Fibroblast of skin of left quadriceps (primary cell): ENCODE data around the gene KCNG4.

Experiments used
- DNase-seq, 2 experiments: peaks; one replicate each; pipeline ENCODE4 v3.0.0-alpha.2; 2013; ENCODE audit warnings: low read depth in 2 of 2

Gene KCNG4

GRCh38 chr16:84182680-84183571 lies 56.9 kb downstream of the KCNG4 start:
- DNase-seq = no peak

GRCh38 chr16:84182104-84182503 lies 57.7 kb downstream of the KCNG4 start:
- DNase-seq = no peak

GRCh38 chr16:84181144-84181915 lies 58.5 kb downstream of the KCNG4 start:
- DNase-seq = no peak

DNA sequence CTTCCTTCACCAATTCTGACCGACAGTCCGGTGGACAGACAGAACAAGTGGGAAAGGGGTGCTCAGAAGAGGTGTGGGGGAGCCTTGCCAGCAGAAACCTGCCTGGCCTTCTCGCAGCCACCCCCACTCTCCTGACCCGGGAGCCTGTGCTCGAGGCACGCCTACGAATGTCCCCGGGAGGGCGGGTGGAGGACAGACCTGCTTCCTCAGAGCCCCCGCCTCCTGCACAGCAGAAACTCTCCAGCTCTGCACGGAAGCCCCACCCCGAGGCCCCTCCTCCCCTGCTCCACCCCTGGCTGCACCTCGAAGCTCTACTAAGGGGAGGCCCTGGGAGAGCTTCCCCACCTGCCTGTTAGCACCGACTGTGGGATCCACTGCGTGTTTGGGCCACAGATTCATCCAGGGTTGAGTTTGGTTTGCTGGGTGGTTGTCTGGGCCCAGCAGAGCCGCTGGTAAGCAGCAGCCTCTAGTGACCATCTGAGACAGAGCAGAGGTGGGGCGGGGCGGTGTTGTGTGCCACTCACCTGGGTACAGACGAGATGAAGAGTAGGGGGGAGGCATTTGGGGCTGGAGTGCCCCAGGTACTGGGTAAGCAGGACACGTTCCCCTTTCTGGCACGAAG lies 59.2 kb downstream of the KCNG4 start:
- no peak for DNase-seq

- DNase-seq = no peak
Measured at GRCh38 chr16:84179612-84180320, 60.0 kb downstream of the KCNG4 start.

GRCh38 chr16:84178892-84179611 lies 60.8 kb downstream of the KCNG4 start:
- no peak for DNase-seq

GRCh38 chr16:84178146-84178765 lies 61.6 kb downstream of the KCNG4 start:
- no peak for DNase-seq

DNA sequence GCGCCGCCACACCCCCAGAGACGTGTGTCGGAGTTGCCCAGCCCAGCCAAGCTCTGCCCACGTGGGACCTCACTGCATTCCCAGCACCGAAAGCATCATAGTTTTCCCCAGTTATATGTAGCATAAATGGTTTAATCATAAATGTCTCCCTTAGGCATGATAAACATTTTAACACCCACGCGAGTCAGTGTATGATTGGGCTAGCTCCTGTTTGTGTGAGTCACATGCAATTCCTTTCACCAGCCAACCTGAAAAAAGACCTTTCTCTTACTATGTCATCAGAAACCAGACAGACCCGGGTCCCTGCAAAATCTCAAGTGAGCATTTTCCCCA lies 62.1 kb downstream of the KCNG4 start:
- peak; percentile 20 to 28 for DNase-seq

DNA sequence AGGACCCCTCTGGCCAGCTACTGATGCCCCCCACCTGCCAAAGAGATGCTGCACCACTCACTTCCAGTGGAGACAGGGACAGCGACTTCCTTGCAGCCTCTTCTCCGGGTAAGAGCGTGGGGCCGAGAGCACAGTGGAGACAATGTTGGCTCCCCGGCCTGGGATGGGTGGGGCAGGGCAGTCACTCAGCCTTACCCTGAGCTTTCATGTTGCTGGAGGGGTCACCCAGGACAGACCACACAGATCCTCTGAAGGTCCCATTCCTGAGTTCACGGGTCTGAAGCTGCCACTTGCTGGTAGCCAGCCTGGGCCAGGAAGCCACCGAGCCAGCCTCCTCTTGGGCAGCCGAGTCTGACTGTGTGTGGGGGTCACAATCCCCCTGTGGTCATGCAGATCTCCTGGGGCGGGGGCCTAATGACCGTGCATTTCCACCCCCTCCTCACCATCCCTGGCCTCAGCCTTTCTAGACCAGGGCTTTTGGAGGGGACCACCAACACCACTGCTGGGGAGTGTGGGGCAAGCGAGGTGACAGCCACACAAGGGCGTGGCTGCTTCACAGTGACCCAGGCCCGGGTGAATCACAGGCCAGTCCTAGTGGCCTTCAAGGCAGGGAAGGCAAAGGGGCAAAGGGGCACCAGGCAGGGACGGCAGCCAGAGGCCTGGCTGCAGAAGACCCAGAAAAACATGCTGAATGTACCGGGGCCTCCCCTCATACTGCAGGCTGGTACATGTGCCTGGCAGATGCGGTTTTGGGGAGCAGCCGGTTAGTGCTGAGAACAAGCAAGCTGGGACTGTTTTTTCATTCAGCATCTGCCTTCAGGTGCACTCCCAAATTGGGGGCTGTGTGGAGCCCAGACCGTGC lies 63.4 kb downstream of the KCNG4 start:
- DNase-seq = no peak

GRCh38 chr16:84175350-84176081 lies 64.3 kb downstream of the KCNG4 start:
- DNase-seq = no peak

- no peak for DNase-seq
Measured at GRCh38 chr16:84174396-84174795, 65.4 kb downstream of the KCNG4 start.

GRCh38 chr16:84169765-84170310 lies 70.0 kb downstream of the KCNG4 start:
- DNase-seq = no peak
